HCT116 (cell line): ENCODE data around the gene CRMP1. TPM values are rescaled to one million over a fixed set of nuclear protein-coding genes. Genes with fewer than 3 reads are reported as not detected.

Experiments
- ATAC-seq: fragments of 200-7000 bp; cut with Tn5 transposase; 2 replicates; pipeline ENCODE4 v1.9.1; 2020; ENCODE audit warnings: mild to moderate bottlenecking, moderate library complexity
- BruUV-seq: library from RNA; stranded (reverse); fragments of 400-500 nt; replicated peaks from 2 replicates; lab custom pipeline; 2021; lab: Mats Ljungman, UMichigan
- CTCF ChIA-PET: fragments of 300-600 bp; sonication (Branson Sonifier 250); formaldehyde crosslinking; loops from one replicate; lab custom pipeline; 2021; ENCODE audit warnings: antibody characterized with exemption; lab: Charles Lee
- POLR2A ChIA-PET: fragments of 300-600, 350-600 bp; sonication (Branson Sonifier 250); formaldehyde crosslinking; loops from one replicate; lab custom pipeline; 2021; ENCODE audit warnings: antibody characterized with exemption; lab: Charles Lee
- RAD21 ChIA-PET, 2 experiments: fragments of 300-600 bp; sonication (Branson Sonifier 250); formaldehyde crosslinking; loops; one replicate each; lab custom pipeline; 2023; ENCODE audit warnings: low total read pairs in 2 of 2; ENCODE audit not compliant: uncharacterized antibody in 2 of 2, unreplicated experiment in 2 of 2, low non-redundant PET in 1 of 2; lab: Charles Lee
- DNase-seq: peaks from one replicate; pipeline ENCODE4 v3.0.0-alpha.2; 2010; ENCODE audit warnings: low read depth, low spot score
- H2AFZ ChIP-seq: fragments of 200-600 bp; shearing (Covaris generic), sonication (generic); 2 replicates; pipeline ENCODE4 v1.6.1; 2017; ENCODE audit warnings: low read depth, mixed run types, mixed read lengths, antibody characterized with exemption, low read length; ENCODE audit not compliant: poor library complexity, severe bottlenecking
- H3K27ac ChIP-seq: 2 replicates; pipeline ENCODE4 v1.5.1; 2012; ENCODE audit warnings: low read depth, low read length
- H3K27me3 ChIP-seq: fragments of 200-600 bp; sonication (generic); 2 replicates; pipeline ENCODE4 v1.6.1; 2016; ENCODE audit warnings: mixed run types, low read length, mixed read lengths; ENCODE audit not compliant: insufficient read depth
- H3K36me3 ChIP-seq, 2 experiments: fragments of 200-500 bp in 1 of 2; fragments of 200-600 bp in 1 of 2; sonication (Bioruptor generic) in 1 of 2; sonication (generic) in 1 of 2; 2 replicates each; pipeline versions ENCODE4 v1.5.1 to v1.6.1; 2014 to 2016; ENCODE audit warnings: low read length in 2 of 2, inconsistent platforms in 1 of 2, mixed read lengths in 1 of 2, mixed run types in 1 of 2; ENCODE audit not compliant: insufficient read depth in 2 of 2, control insufficient read depth in 1 of 2
- H3K4me1 ChIP-seq, 2 experiments: fragments of 200-600 bp in 1 of 2; sonication (generic) in 1 of 2; 2 replicates each; pipeline versions ENCODE4 v1.5.1 to v1.6.1; 2012 to 2017; ENCODE audit warnings: low read length in 2 of 2, inconsistent platforms in 1 of 2, mild to moderate bottlenecking in 1 of 2, mixed read lengths in 1 of 2, mixed run types in 1 of 2, moderate library complexity in 1 of 2; ENCODE audit not compliant: insufficient read depth in 2 of 2, control insufficient read depth in 1 of 2
- H3K4me2 ChIP-seq: fragments of 200-600 bp; sonication (generic); 2 replicates; pipeline ENCODE4 v1.6.1; 2017; ENCODE audit warnings: mixed run types, low read length, mixed read lengths
- H3K4me3 ChIP-seq, 2 experiments: fragments of 200-600 bp in 1 of 2; sonication (generic) in 1 of 2; replicated peaks in 1 of 2; 2 replicates each; pipeline ENCODE4 v1.5.1; 2011 to 2016; ENCODE audit warnings: low read length in 2 of 2, control low read depth in 1 of 2, low read depth in 1 of 2, mild to moderate bottlenecking in 1 of 2, mixed read lengths in 1 of 2, mixed run types in 1 of 2
- H3K79me2 ChIP-seq: fragments of 200-600 bp; sonication (generic); 2 replicates; pipeline ENCODE4 v1.6.1; 2017; ENCODE audit warnings: mild to moderate bottlenecking, mixed run types, low read length, moderate library complexity, mixed read lengths; ENCODE audit not compliant: insufficient read depth
- H3K9ac ChIP-seq: fragments of 200-600 bp; sonication (generic); 2 replicates; pipeline ENCODE4 v1.6.1; 2016; ENCODE audit warnings: low read length, mixed read lengths
- H3K9me2 ChIP-seq: fragments of 200-600 bp; sonication (generic), shearing (Covaris generic); 2 replicates; pipeline ENCODE4 v1.6.1; 2017; ENCODE audit warnings: mixed run types, mild to moderate bottlenecking, moderate library complexity; ENCODE audit not compliant: insufficient read depth
- H3K9me3 ChIP-seq, 2 experiments: fragments of 200-500 bp in 1 of 2; fragments of 200-600 bp in 1 of 2; sonication (Bioruptor generic) in 1 of 2; sonication (generic) in 1 of 2; 2 replicates each; pipeline ENCODE4 v1.6.1; 2014 to 2017; ENCODE audit warnings: low read length in 2 of 2, mixed read lengths in 2 of 2, inconsistent platforms in 1 of 2, low read depth in 1 of 2, mild to moderate bottlenecking in 1 of 2, mixed run types in 1 of 2, moderate library complexity in 1 of 2; ENCODE audit not compliant: control insufficient read depth in 1 of 2, insufficient read depth in 1 of 2
- H4K20me1 ChIP-seq: fragments of 200-600 bp; sonication (generic), shearing (Covaris generic); 2 replicates; pipeline ENCODE4 v1.6.1; 2017; ENCODE audit warnings: mixed run types, mild to moderate bottlenecking, moderate library complexity; ENCODE audit not compliant: insufficient read depth
- ELF1 ChIP-seq: IDR thresholded peaks from 2 replicates; pipeline ENCODE4 v1.6.1; 2012; ENCODE audit warnings: low read depth, borderline replicate concordance
- EZH2 ChIP-seq: fragments of 200-600 bp; sonication (generic); IDR thresholded peaks from 2 replicates; pipeline ENCODE4 v1.6.1; 2017; ENCODE audit warnings: antibody characterized with exemption, mixed run types
- FOSL1 ChIP-seq: IDR thresholded peaks from 2 replicates; pipeline ENCODE4 v1.6.1; 2012; ENCODE audit warnings: low read depth
- MAX ChIP-seq: IDR thresholded peaks from 2 replicates; pipeline ENCODE4 v1.6.1; 2012
- POLR2A ChIP-seq: IDR thresholded peaks from 2 replicates; pipeline ENCODE4 v1.7.0; 2011; ENCODE audit warnings: borderline replicate concordance; ENCODE audit not compliant: insufficient read depth, insufficient read length; ENCODE audit errors: extremely low read depth
- POLR2AphosphoS5 ChIP-seq: IDR thresholded peaks from 2 replicates; pipeline ENCODE4 v1.6.1; 2011; ENCODE audit warnings: mild to moderate bottlenecking, low read depth, low read length, moderate library complexity
- SIN3A ChIP-seq: IDR thresholded peaks from 2 replicates; pipeline ENCODE4 v1.6.1; 2012; ENCODE audit warnings: low read depth
- SP1 ChIP-seq: IDR thresholded peaks from 2 replicates; pipeline ENCODE4 v1.6.1; 2012; ENCODE audit warnings: low read depth
- ZBTB33 ChIP-seq: IDR thresholded peaks from 2 replicates; pipeline ENCODE4 v1.6.1; 2011; ENCODE audit warnings: mild to moderate bottlenecking, low read length, moderate library complexity; ENCODE audit not compliant: insufficient replicate concordance; ENCODE audit errors: extremely low read depth
- intact Hi-C: fragments of 100-400 bp; cut with micrococcal nuclease; formaldehyde crosslinking; loops from 2 replicates; pipeline ENCODE4 v1.10.0; 2022
- total RNA-seq: library from RNA; stranded (reverse); gene quantifications from one replicate; pipeline ENCODE4 v1.2.1, GENCODE V29; 2021; ENCODE audit not compliant: unreplicated experiment

Gene CRMP1
- total RNA-seq, 1 experiment from 2014 or later = not detected

GRCh38 chr4:5788144-5788543, 104.7 kb downstream of the CRMP1 start:
- no peak for DNase-seq
- Histone ChIP-seq H4K20me1 (no peaks in the 10 kb centered on the region), H3K9me2 (no peaks in the 10 kb centered on the region), H3K79me2 (no peaks in the 10 kb centered on the region), H3K4me1 (no peaks in the 10 kb centered on the region), H3K27me3 (peaks cover 8% of the 10 kb centered on the region; the same call in 1 of the 2 replicates), H3K4me3 (no peak overlapping the region), H3K36me3 (no peaks in the 10 kb centered on the region), H3K9me3 (no peaks in the 10 kb centered on the region), H3K4me2 (no peak overlapping the region), H3K9ac (no peak overlapping the region), H2AFZ (no peak overlapping the region), H3K27ac (no peak overlapping the region)
- intact Hi-C loops = no loop called here
- TF ChIP-seq ZBTB33 = no peak
- TF ChIP-seq FOSL1 = no peak
- TF ChIP-seq ELF1 = no peak
- no peak for TF ChIP-seq POLR2A
- no peak for TF ChIP-seq EZH2
- TF ChIP-seq SP1 = no peak
- TF ChIP-seq MAX = no peak
- TF ChIP-seq POLR2AphosphoS5 = no peak
- no peak for TF ChIP-seq SIN3A
- ChIA-PET CTCF (no interaction called here), POLR2A (no interaction called here), RAD21 (interaction anchor here in 1 of 2 experiments (0.6 kb wide), 1 partner anchor 733 kb away, joined by 3 read pairs; no protein-coding TSS in a partner anchor)
- no TSS peak for BruUV-seq
- no peak for ATAC-seq
